HUES6 (cell line): Measurements from ENCODE around the gene LTBP1.

Experiments
- H3K27ac ChIP-seq: 2 replicates; pipeline ENCODE4 v1.7.0; 2013; ENCODE audit warnings: low read depth, mild to moderate bottlenecking, low read length, inconsistent platforms
- H3K27me3 ChIP-seq: 2 replicates; pipeline ENCODE4 v1.6.1; 2013; ENCODE audit warnings: low read length; ENCODE audit not compliant: control insufficient read depth, insufficient read depth
- H3K36me3 ChIP-seq: 2 replicates; pipeline ENCODE4 v1.6.1; 2013; ENCODE audit warnings: low read length; ENCODE audit not compliant: control insufficient read depth, insufficient read depth
- H3K4me1 ChIP-seq: 2 replicates; pipeline ENCODE4 v1.6.1; 2013; ENCODE audit warnings: low read length; ENCODE audit not compliant: control insufficient read depth, insufficient read depth
- H3K4me3 ChIP-seq: 2 replicates; pipeline ENCODE4 v1.5.1; 2013; ENCODE audit warnings: low read depth, low read length
- H3K9ac ChIP-seq: one replicate; pipeline ENCODE4 v1.6.1; 2013; ENCODE audit warnings: mild to moderate bottlenecking, low read length
- H3K9me3 ChIP-seq: 2 replicates; pipeline ENCODE4 v1.6.1; 2013; ENCODE audit warnings: low read depth, low read length; ENCODE audit not compliant: control insufficient read depth, insufficient read depth

Gene LTBP1

DNA sequence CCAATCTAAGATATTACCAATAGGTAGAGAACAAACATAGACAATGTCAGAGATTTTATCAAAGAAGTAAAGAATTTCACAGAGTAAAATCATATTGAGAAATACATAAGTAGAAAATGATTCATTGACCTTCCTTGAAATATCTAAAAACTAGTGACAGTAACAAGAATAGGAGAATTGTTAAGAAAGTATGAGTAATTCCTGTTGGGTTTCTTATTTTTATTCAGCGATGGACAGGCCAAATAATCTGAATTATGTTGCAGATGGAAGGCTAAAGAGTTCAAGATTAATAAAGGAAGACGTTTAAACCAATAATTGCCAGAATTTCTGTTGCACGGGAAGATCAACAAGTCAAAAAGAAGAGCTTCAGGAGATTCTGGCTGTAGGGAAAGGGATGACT lies 366.3 kb downstream of the LTBP1 start:
- no peaks in the 10 kb centered on the region for H3K4me1 ChIP-seq
- no peak overlapping the region for H3K27ac ChIP-seq
- H3K4me3 ChIP-seq = no peak overlapping the region
- no peaks in the 10 kb centered on the region for H3K36me3 ChIP-seq
- no peaks in the 10 kb centered on the region for H3K27me3 ChIP-seq
- no peaks in the 10 kb centered on the region for H3K9me3 ChIP-seq
- H3K9ac ChIP-seq = no peak overlapping the region

DNA sequence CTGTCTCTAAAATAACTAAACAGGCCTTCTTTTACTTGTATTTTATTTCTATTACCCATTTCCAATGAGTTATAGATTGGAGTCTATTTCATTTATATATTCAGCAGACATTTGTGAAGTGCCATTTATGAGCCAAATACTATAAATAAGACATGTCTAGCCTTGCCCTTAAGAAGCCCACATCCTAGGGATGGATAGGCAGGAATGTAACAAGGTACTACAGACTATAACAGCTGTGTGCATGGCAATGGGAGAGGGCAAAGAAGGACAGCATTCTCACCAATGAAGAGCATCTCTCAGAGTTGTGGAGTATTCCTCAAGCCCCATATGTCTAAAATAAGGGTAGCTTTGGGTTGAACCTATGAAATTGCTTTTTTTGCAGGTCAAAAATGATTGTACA lies 367.8 kb downstream of the LTBP1 start:
- H3K9ac ChIP-seq = no peak overlapping the region
- H3K36me3 ChIP-seq = no peaks in the 10 kb centered on the region
- H3K4me3 ChIP-seq = no peak overlapping the region
- no peaks in the 10 kb centered on the region for H3K27me3 ChIP-seq
- H3K9me3 ChIP-seq = no peaks in the 10 kb centered on the region
- no peaks in the 10 kb centered on the region for H3K4me1 ChIP-seq
- H3K27ac ChIP-seq = no peak overlapping the region

DNA sequence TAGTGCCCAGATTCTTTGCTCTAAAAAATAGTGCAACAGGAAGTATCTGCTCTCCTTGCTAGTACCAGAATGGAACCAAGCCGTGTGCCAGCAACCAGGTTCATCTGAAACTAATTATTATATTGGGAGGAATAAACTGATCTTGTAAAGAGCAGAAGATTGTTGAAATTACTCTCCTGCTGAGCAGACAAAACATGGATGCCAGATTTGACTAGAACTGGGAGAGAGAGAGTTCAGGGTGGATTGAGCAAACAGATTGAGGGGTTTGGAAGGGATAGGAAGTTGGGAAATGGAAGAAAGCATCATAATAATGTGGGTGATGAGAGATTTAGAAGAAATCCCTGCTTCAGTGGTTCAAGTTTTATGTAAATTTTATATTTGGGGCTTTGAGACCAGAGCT lies 369.6 kb downstream of the LTBP1 start:
- Histone ChIP-seq H3K4me3 (no peak overlapping the region), H3K27ac (no peak overlapping the region), H3K9me3 (no peaks in the 10 kb centered on the region), H3K27me3 (no peaks in the 10 kb centered on the region), H3K9ac (no peak overlapping the region), H3K4me1 (no peaks in the 10 kb centered on the region), H3K36me3 (no peaks in the 10 kb centered on the region)

DNA sequence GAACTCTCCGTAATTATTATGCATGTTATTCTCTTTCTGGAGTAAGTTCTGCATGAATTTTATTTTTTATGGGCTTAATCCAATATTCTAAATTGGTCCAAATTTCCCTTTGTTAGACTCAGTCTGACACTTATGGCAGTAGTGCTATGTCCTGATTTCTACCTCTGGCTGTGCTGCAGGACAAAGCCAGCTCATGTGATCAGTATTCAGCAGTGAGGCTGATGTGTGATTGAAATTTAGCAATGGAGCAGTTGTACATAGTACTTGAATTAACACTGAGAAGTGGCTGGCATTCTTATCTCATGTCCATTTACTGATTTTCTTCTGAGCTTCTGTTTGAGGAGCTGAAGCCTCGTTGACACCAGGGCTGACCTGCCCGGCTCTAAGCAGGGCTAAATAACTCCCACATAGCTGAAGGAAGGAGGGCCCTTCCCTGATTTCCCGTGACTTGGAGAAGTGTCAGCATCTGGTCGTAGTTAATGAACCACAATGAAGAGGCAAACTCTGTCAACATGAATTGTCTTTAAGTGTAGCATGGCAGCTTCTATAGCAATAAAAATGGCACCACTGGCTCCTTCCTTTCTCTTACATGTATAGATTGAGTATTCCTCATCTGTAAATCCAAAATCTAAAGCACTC lies 370.7 kb downstream of the LTBP1 start:
- no peak overlapping the region for H3K4me3 ChIP-seq
- H3K9ac ChIP-seq = no peak overlapping the region
- H3K9me3 ChIP-seq = no peaks in the 10 kb centered on the region
- H3K36me3 ChIP-seq = no peaks in the 10 kb centered on the region
- no peaks in the 10 kb centered on the region for H3K27me3 ChIP-seq
- no peak overlapping the region for H3K27ac ChIP-seq
- H3K4me1 ChIP-seq = no peaks in the 10 kb centered on the region

DNA sequence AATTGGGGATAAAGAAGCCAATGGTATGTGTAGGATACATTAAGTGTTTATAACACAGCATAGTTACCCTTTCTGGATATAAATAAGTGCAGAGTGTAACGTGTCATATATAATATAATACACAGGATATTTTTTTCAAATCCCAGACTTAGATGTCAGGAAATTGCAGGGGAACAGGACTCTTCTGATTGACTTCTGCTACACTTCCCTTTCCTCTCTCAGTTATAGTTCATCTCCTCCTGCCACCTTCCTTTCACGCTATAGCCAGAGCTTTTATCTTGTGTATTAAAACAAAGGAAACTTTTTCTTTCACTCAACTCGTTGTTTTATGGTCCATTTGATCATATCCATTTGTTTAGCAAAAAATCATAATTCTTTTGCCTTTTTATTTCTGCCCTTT lies 371.7 kb downstream of the LTBP1 start:
- Histone ChIP-seq H3K4me1 (no peaks in the 10 kb centered on the region), H3K4me3 (no peak overlapping the region), H3K27ac (no peak overlapping the region), H3K27me3 (no peaks in the 10 kb centered on the region), H3K36me3 (no peaks in the 10 kb centered on the region), H3K9ac (no peak overlapping the region), H3K9me3 (no peaks in the 10 kb centered on the region)

DNA sequence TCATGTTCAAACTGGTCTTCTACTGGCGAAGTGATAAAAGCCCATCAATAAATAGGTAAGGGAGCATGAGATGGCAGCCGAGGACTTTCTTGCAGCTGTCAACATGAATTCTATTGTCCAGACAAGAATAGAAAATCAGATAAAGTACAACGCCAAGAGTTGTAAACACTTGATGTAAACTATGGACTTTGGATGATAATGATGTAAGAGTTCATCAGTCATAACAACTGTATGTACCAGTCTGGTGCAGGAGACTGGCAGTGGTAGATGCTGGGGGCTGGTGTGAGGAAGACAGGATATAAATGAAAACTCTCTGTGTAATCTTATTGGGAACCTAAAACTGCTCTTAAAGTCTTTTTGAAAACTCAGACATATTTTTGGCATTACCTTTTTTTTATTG lies 373.8 kb downstream of the LTBP1 start:
- Histone ChIP-seq H3K9ac (no peak overlapping the region), H3K36me3 (no peaks in the 10 kb centered on the region), H3K4me3 (no peak overlapping the region), H3K27ac (no peak overlapping the region), H3K4me1 (no peaks in the 10 kb centered on the region), H3K9me3 (no peaks in the 10 kb centered on the region), H3K27me3 (no peaks in the 10 kb centered on the region)

DNA sequence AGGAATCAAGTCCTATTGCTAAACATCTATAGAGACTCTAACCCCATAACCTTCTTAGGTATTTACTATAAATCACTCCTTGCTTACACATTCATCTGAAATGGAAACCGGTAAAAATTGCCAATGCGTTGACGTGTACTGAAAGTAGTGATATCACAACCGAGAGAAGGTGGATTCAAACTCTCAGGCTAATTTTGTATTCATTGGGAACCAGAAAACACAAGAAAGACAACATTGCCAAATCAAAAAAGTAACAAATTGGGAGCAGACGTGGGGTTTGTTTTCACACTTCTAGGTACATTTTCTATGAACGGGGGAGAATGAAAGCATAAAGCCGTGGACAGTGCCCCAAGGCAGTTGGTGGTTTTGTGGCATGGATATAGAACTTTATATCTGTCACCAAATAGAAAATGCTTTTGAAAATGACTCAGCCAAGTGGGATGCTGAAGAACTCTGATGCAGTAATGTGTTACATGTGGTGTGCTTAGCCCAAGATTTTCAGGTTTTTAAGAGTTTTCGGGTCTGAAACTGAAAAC lies 374.6 kb downstream of the LTBP1 start:
- H3K27ac ChIP-seq = no peak overlapping the region
- H3K36me3 ChIP-seq = no peaks in the 10 kb centered on the region
- no peaks in the 10 kb centered on the region for H3K9me3 ChIP-seq
- no peak overlapping the region for H3K9ac ChIP-seq
- H3K27me3 ChIP-seq = no peaks in the 10 kb centered on the region
- H3K4me1 ChIP-seq = no peaks in the 10 kb centered on the region
- no peak overlapping the region for H3K4me3 ChIP-seq

DNA sequence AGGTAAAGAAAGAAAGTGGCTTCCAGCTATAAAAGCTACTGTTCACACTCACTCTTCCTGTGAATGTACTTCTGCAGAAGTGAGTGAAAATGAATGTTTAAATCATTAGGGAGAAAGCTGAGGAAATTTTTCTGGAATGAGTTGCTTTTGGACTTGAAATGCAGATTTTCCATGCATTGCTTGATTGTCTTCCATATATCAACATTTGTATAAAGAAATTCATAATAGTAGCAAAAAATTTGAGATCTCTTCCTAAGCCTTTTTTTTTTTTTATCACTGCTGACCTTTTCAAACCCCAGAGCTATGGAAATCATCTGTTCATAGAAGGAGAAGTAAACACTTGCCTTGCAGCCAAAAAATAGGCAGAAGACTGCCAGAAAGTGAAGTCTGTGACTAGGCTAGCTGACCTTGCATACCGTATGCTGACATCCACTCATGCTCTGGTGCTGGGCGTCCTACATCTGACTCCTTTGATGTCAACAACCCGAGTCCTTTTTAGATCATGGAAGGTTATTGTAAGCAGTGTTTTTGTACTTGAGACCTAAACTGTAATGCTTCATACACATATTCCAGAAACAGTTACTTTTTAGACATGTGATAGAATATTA lies 375.2 kb downstream of the LTBP1 start:
- H3K36me3 ChIP-seq = no peaks in the 10 kb centered on the region
- H3K27me3 ChIP-seq = no peaks in the 10 kb centered on the region
- H3K27ac ChIP-seq = no peak overlapping the region
- no peak overlapping the region for H3K9ac ChIP-seq
- no peaks in the 10 kb centered on the region for H3K9me3 ChIP-seq
- H3K4me1 ChIP-seq = no peaks in the 10 kb centered on the region
- no peak overlapping the region for H3K4me3 ChIP-seq

DNA sequence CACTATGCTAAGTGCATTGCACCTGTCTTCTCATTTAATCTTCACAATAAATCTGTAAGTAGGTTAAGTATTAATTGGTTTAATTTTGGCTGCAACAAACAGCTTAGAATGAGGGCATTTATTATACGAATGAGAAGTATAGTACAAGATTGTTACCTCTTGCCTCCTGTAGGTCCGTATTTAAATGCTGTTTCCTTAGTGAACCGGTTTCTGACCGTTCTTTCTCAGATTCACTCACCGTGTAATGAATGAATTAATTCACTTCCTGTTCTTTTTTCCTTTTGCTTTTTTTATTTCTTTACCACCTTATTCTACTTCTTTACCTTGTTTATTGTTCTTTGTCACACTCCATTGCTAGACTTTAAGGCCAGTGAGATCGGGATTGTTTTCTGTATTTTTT lies 375.9 kb downstream of the LTBP1 start:
- Histone ChIP-seq H3K4me1 (no peaks in the 10 kb centered on the region), H3K36me3 (no peaks in the 10 kb centered on the region), H3K9me3 (no peaks in the 10 kb centered on the region), H3K4me3 (no peak overlapping the region), H3K9ac (no peak overlapping the region), H3K27ac (no peak overlapping the region), H3K27me3 (no peaks in the 10 kb centered on the region)

DNA sequence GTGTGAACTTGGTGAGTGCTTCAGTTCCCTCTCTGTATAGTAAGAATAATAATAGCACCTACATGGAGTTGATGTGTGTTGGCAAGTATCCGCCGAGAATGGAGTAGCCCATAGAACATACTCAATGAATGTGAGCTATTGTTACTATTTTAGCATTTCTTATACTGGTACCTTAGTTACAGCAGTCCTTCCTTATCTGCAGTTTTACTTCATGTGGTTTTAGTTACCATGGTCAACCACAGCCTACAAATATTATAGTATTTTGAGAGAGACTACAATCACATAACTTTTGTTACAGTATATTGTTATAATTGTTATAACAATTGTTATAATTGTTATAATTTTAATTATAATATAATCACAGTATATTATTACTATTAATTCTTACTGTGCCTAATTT lies 377.2 kb downstream of the LTBP1 start:
- H3K9me3 ChIP-seq = no peaks in the 10 kb centered on the region
- H3K27ac ChIP-seq = no peak overlapping the region
- H3K36me3 ChIP-seq = no peaks in the 10 kb centered on the region
- H3K9ac ChIP-seq = no peak overlapping the region
- H3K27me3 ChIP-seq = no peaks in the 10 kb centered on the region
- no peak overlapping the region for H3K4me3 ChIP-seq
- no peaks in the 10 kb centered on the region for H3K4me1 ChIP-seq

DNA sequence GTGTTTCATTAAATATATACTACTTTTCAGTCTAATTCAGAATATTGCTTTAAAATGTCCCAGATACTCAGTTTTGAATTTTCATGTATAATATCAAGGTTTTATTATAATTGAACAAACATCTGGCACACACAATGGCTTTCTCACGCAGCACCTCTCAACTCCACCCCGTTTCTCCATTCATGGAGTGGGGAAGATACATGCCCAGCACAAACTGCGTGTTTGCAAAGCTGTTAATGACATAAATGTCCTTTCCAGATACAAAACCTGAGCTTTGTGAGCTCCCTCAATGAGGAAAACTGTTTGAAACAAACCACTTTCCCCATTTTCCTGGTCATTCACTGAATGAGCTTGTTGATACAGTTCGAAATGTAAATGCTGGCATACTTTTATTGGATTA lies 379.3 kb downstream of the LTBP1 start:
- H3K27me3 ChIP-seq = no peaks in the 10 kb centered on the region
- H3K36me3 ChIP-seq = no peaks in the 10 kb centered on the region
- H3K27ac ChIP-seq = no peak overlapping the region
- no peak overlapping the region for H3K4me3 ChIP-seq
- no peak overlapping the region for H3K9ac ChIP-seq
- no peaks in the 10 kb centered on the region for H3K4me1 ChIP-seq
- no peaks in the 10 kb centered on the region for H3K9me3 ChIP-seq
